Ectodermal cell (in vitro differentiated cells): ENCODE results near the gene TMEM200B.
"Not testable (repeated sequence)": the region's sequence is repeated elsewhere in the genome, so short reads cannot be mapped to it uniquely, and the experiment has no call there.

Experiments
- H3K27ac ChIP-seq: 2 replicates; pipeline ENCODE4 v1.7.0; 2013; ENCODE audit warnings: mild to moderate bottlenecking, low read depth, low read length; ENCODE audit not compliant: insufficient read depth, poor library complexity, severe bottlenecking
- H3K27me3 ChIP-seq: 2 replicates; pipeline ENCODE4 v1.7.0; 2013; ENCODE audit warnings: mild to moderate bottlenecking, low read length; ENCODE audit not compliant: insufficient read depth, control insufficient read depth, poor library complexity, severe bottlenecking
- H3K36me3 ChIP-seq: one replicate; pipeline ENCODE4 v1.7.0; 2013; ENCODE audit warnings: low read length; ENCODE audit not compliant: control insufficient read depth, insufficient read depth
- H3K4me1 ChIP-seq: one replicate; pipeline ENCODE4 v1.7.0; 2013; ENCODE audit warnings: low read length; ENCODE audit not compliant: control insufficient read depth, insufficient read depth
- H3K4me3 ChIP-seq: 2 replicates; pipeline ENCODE4 v1.7.0; 2013; ENCODE audit warnings: low read depth, low read length, control low read depth; ENCODE audit not compliant: insufficient read depth
- H3K9me3 ChIP-seq: 2 replicates; pipeline ENCODE4 v1.7.0; 2013; ENCODE audit warnings: mild to moderate bottlenecking, low read length, moderate library complexity; ENCODE audit not compliant: control insufficient read depth
- WGBS, 2 experiments: methylation state at CpG; one replicate each; pipeline ENCODE4 v1.1.7; 2013; ENCODE audit warnings: missing lambda C conversion rate in 2 of 2; 5-methylcytosine and 5-hydroxymethylcytosine counted together

TMEM200B gene

DNA sequence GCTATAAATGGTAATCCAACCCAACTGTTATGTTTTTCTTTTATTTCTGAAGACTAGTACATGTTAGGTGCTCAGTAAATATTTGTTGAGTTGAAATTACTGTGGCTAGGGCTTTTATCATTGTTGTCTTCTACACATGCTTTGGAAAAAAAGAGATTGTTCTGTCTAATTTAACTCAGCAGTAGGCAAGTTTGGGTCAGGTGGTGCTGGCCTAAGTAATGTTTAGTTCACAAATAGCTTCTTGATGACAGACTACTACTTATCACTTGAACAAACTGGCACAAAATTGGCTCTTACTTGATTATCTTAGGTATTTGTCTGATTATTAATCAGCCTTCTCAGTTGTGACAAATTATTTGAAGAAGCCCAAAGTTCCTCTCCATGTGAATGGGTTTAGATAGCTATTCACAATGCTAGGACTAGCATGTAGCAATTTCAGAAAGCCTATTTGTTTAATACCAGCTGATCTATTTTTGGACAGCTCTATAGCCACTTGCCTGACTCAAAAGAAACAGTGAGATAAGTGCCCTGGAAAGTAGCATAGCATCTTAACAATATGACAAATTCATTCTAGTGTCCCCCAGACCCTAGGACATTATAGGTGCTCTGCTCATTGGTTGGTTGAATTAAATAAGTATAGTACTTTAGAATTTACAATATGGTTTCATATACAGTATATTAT lies 32.6 kb downstream of the TMEM200B start:
- no peaks in the 10 kb centered on the region for H3K9me3 ChIP-seq
- no peak overlapping the region for H3K4me3 ChIP-seq
- no peaks in the 10 kb centered on the region for H3K36me3 ChIP-seq
- peaks cover 3% of the 10 kb centered on the region for H3K4me1 ChIP-seq
- no peak overlapping the region for H3K27ac ChIP-seq
- H3K27me3 ChIP-seq: no peaks in the 10 kb centered on the region

DNA sequence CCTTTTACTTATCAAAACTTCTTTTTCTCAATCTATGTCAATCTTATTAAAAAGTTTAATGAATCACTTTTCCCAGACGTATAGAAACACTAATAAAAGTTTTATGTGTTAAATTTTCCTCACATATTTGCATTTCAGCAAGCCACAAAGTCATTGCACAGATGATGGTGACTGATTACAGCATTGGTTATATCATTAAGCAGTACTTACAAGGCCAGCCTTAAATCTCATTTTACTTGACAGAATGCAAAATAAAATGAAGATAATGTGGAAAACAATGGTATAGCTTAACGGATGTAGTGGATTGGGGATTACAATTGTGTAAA lies 39.5 kb downstream of the TMEM200B start:
- no peaks in the 10 kb centered on the region for H3K27me3 ChIP-seq
- no peaks in the 10 kb centered on the region for H3K9me3 ChIP-seq
- H3K36me3 ChIP-seq: no peaks in the 10 kb centered on the region
- H3K4me1 ChIP-seq: no peaks in the 10 kb centered on the region
- no peak overlapping the region for H3K27ac ChIP-seq
- no peak overlapping the region for H3K4me3 ChIP-seq
- WGBS, 2 experiments: 80 to 97% methylated on average over 2 of the region's 2 CpGs

DNA sequence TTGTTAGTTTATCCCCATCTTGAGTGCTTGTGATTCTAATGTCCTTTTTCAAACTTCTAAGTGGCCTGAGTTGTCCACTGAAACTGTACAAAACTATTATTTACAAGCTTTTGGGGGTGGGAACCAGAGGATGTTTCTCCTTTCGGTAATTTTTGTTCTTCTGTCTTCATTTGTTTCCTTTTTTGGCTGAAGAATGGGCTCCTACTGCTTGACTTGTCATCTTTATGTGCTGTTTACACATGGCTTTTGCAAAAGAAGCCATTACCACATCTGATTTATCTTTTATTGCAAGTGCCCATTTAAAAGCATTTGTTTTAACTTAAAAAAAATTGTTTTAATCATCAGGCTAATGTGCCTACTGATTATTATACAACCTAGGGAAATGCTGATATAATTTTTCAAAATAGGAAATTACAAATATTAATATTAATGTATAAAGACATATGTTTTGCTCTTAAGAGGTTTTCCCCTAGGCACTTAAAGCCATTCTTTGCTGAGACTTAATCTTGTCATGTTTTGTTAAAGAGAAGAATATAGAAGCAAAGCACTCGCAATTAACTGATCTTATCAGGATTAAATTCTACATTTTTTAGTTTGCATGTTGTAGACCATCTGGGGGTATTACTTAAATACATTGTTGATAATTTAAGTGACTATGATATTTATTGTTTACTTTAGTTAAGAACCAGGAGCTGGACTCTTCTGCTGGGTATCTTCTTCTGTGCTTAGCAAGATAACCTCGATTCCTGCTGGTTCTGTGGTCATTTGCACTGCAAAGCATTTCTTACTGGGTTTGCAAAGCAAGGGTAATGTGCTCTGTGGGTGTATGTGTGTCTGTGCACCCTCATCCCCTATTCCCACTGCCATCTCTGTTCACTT lies 40.1 kb downstream of the TMEM200B start:
- Histone ChIP-seq H3K27ac (no peak overlapping the region), H3K36me3 (no peaks in the 10 kb centered on the region), H3K27me3 (no peaks in the 10 kb centered on the region), H3K4me3 (no peak overlapping the region), H3K4me1 (no peaks in the 10 kb centered on the region), H3K9me3 (no peaks in the 10 kb centered on the region)
- 89 to 92% methylated on average over 2 to 3 of the region's 3 CpGs for WGBS, 2 experiments

DNA sequence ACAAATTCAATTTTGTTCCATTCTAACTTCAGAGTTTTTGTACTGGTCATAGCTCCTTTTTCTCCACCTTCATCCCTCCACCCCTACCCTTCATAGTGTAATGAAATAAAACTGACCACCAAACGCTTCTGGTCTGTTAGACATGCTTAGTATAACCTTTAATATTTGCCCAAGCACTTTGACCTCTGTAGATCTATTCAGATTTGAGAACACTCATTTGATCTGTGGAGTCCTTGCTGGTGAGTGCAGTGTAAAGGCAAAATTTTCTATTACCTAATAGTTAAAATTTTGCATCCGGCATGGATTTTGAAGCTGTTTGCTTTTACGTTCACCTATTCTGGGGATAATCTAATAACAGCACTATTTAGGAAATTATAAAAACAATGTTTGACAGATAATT lies 41.2 kb downstream of the TMEM200B start:
- Histone ChIP-seq H3K27me3 (no peaks in the 10 kb centered on the region), H3K9me3 (no peaks in the 10 kb centered on the region), H3K36me3 (no peaks in the 10 kb centered on the region), H3K4me3 (no peak overlapping the region), H3K4me1 (no peaks in the 10 kb centered on the region), H3K27ac (no peak overlapping the region)
- WGBS, 2 experiments: 94 to 100% methylated on average over 1 to 3 of the region's 3 CpGs

DNA sequence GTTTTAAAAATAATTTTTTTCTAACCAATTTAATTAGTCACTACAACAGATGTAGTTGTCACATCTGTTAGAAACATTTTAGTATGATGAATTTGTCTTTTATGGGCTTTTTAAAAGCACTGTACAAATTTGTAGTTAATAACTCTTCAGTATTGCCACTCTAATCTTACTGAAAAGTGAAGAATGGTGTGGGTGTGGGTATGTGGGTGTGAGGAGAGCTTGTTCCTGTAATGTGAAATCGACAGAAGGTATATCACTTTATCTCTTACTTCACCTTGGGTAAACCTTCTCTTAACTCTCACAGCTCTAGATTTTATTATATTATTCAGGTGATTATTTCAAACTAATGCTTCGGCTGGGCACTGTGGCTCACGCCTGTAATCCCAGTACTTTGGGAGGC lies 42.5 kb downstream of the TMEM200B start:
- WGBS, 2 experiments: 95 to 96% methylated on average over 2 of the region's 3 CpGs
- no peak overlapping the region for H3K27ac ChIP-seq
- no peak overlapping the region for H3K4me3 ChIP-seq
- no peaks in the 10 kb centered on the region for H3K4me1 ChIP-seq
- H3K27me3 ChIP-seq: no peaks in the 10 kb centered on the region
- H3K36me3 ChIP-seq: no peaks in the 10 kb centered on the region
- no peaks in the 10 kb centered on the region for H3K9me3 ChIP-seq

DNA sequence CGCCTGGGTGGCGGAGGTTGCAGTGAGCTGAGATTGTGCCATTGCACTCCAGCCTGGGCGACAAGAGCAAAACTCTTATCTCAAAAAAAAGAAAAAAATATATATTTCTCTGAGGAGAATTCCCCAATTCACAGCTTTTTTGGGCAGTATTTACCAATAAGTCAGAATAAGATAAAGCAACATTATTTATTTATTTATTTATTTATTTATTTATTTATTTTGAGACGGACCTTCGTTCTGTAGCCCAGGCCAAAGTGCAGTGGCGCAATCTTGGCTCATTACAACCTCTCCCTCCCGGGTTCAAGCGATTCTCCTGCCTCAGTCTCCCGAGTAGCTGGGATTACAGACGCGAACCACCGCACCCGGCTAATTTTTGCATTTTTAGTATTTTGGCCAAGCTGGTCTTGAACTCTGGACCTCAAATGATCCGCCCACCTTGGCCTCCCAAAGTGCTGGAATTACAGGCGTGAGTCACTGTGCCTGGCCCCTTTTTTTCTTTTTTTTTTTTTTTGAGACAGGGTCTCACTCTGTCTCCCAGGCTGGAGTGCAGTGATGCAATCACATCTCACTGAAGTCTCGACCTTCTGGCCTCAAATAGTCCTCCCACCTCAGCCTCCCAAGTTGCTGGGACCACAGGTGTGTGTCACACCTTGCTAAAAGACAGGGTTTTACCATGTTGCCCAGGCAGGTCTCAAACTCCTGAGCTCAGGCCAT lies 43.6 kb downstream of the TMEM200B start:
- not testable (repeated sequence) for H3K27me3 ChIP-seq, H3K36me3 ChIP-seq, H3K4me1 ChIP-seq, H3K9me3 ChIP-seq, H3K4me3 ChIP-seq, H3K27ac ChIP-seq
- whole genome bisulfite sequencing, 2 experiments: 90 to 92% methylated on average over 16 of the region's 16 CpGs

DNA sequence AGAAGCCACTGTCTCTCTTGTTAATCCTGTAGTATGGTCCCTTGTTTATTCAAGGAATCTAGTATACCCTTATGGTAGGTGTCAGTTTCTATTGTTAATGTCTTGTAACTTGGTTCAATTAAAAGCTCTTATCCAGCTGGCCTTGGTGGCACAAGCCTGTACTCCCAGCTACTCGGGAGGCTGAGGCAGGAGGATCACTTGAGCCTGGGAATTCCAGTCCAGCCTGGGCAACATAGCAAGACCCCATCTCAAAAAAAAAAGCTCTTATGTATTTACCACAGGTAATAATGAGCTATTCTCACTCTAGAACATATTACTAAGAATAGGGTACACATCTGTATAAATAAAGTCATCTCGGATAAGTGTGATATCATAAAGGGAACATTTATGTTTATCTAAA lies 46.5 kb downstream of the TMEM200B start:
- H3K4me1 ChIP-seq: no peaks in the 10 kb centered on the region
- no peak overlapping the region for H3K4me3 ChIP-seq
- no peaks in the 10 kb centered on the region for H3K9me3 ChIP-seq
- H3K27me3 ChIP-seq: no peaks in the 10 kb centered on the region
- no peak overlapping the region for H3K27ac ChIP-seq
- H3K36me3 ChIP-seq: no peaks in the 10 kb centered on the region
- WGBS, 2 experiments: 84 to 92% methylated on average over 1 to 2 of the region's 2 CpGs
